H9 (cell line): ENCODE measurements around the gene CPAMD8. TPM values are rescaled to one million over a fixed set of nuclear protein-coding genes. Genes with fewer than 3 reads are reported as not detected.

ENCODE experiments used
- DNase-seq: peaks from one replicate; pipeline ENCODE4 v3.0.0-alpha.2; 2017
- H2AFZ ChIP-seq: one replicate; pipeline ENCODE4 v1.6.1; 2013; ENCODE audit warnings: mild to moderate bottlenecking, low read length, control low read depth, moderate library complexity
- H2AK5ac ChIP-seq: 2 replicates; pipeline ENCODE4 v1.6.1; 2013; ENCODE audit warnings: low read length, control low read depth, mixed read lengths; ENCODE audit not compliant: insufficient read length
- H2BK120ac ChIP-seq: one replicate; pipeline ENCODE4 v1.6.1; 2013; ENCODE audit warnings: low read depth, mild to moderate bottlenecking, low read length, control low read depth, inconsistent platforms; ENCODE audit not compliant: poor library complexity, severe bottlenecking
- H2BK12ac ChIP-seq: 2 replicates; pipeline ENCODE4 v1.6.1; 2013; ENCODE audit warnings: low read length, control low read depth, mixed read lengths, low read depth; ENCODE audit not compliant: insufficient read length
- H2BK15ac ChIP-seq: 2 replicates; pipeline ENCODE4 v1.6.1; 2013; ENCODE audit warnings: low read depth, low read length, control low read depth
- H2BK20ac ChIP-seq: one replicate; pipeline ENCODE4 v1.6.1; 2013; ENCODE audit warnings: low read depth, mild to moderate bottlenecking, low read length, control low read depth, inconsistent platforms; ENCODE audit not compliant: poor library complexity, severe bottlenecking
- H2BK5ac ChIP-seq: 2 replicates; pipeline ENCODE4 v1.6.1; 2013; ENCODE audit warnings: low read length, control low read depth, mixed read lengths; ENCODE audit not compliant: insufficient read length
- H3K14ac ChIP-seq: 2 replicates; pipeline ENCODE4 v1.6.1; 2013; ENCODE audit warnings: low read length, control low read depth; ENCODE audit not compliant: insufficient read depth
- H3K18ac ChIP-seq: 2 replicates; pipeline ENCODE4 v1.6.1; 2013; ENCODE audit warnings: low read depth, mild to moderate bottlenecking, mixed read lengths, low read length, control low read depth; ENCODE audit not compliant: insufficient read length
- H3K23ac ChIP-seq: 2 replicates; pipeline ENCODE4 v1.6.1; 2013; ENCODE audit warnings: low read length, control low read depth, mixed read lengths, low read depth; ENCODE audit not compliant: insufficient read length
- H3K23me2 ChIP-seq: 2 replicates; pipeline ENCODE4 v1.6.1; 2013; ENCODE audit warnings: low read depth, mild to moderate bottlenecking, mixed read lengths, low read length, control low read depth; ENCODE audit not compliant: insufficient read length, poor library complexity, severe bottlenecking
- H3K27ac ChIP-seq: 2 replicates; pipeline ENCODE4 v1.5.1; 2013; ENCODE audit warnings: low read length, control low read depth, mixed read lengths, low read depth; ENCODE audit not compliant: insufficient read length
- H3K27me3 ChIP-seq: 2 replicates; pipeline ENCODE4 v1.6.1; 2013; ENCODE audit warnings: low read length, control low read depth, inconsistent platforms; ENCODE audit not compliant: insufficient read depth
- H3K4ac ChIP-seq: 2 replicates; pipeline ENCODE4 v1.6.1; 2013; ENCODE audit warnings: low read depth, mild to moderate bottlenecking, control low read depth, inconsistent platforms, low read length, moderate library complexity
- H3K4me1 ChIP-seq: 2 replicates; pipeline ENCODE4 v1.6.1; 2013; ENCODE audit warnings: low read length, control low read depth, inconsistent platforms; ENCODE audit not compliant: insufficient read depth
- H3K4me2 ChIP-seq: 2 replicates; pipeline ENCODE4 v1.6.1; 2013; ENCODE audit warnings: low read length, control low read depth, mixed read lengths; ENCODE audit not compliant: insufficient read length, insufficient read depth
- H3K56ac ChIP-seq: 2 replicates; pipeline ENCODE4 v1.6.1; 2013; ENCODE audit warnings: low read depth, mild to moderate bottlenecking, mixed read lengths, low read length, control low read depth; ENCODE audit not compliant: insufficient read length
- H3K79me1 ChIP-seq: 2 replicates; pipeline ENCODE4 v1.6.1; 2013; ENCODE audit warnings: low read depth, mild to moderate bottlenecking, moderate library complexity, low read length, control low read depth, inconsistent platforms; ENCODE audit not compliant: insufficient read depth, poor library complexity, severe bottlenecking
- H3K79me2 ChIP-seq: 2 replicates; pipeline ENCODE4 v1.6.1; 2013; ENCODE audit warnings: low read length, control low read depth, inconsistent platforms; ENCODE audit not compliant: insufficient read depth
- H3K9ac ChIP-seq: 2 replicates; pipeline ENCODE4 v1.6.1; 2013; ENCODE audit warnings: low read length, control low read depth, mixed read lengths; ENCODE audit not compliant: insufficient read length; ENCODE audit errors: extremely low read depth
- H3K9me3 ChIP-seq: one replicate; pipeline ENCODE4 v1.6.1; 2013; ENCODE audit warnings: low read depth, low read length, inconsistent platforms; ENCODE audit not compliant: control insufficient read depth
- H3T11ph ChIP-seq: one replicate; pipeline ENCODE4 v1.6.1; 2013; ENCODE audit warnings: mild to moderate bottlenecking, low read length, control low read depth, inconsistent platforms
- H4K20me1 ChIP-seq: one replicate; pipeline ENCODE4 v1.6.1; 2013; ENCODE audit not compliant: control insufficient read depth, insufficient read length, insufficient read depth
- H4K5ac ChIP-seq: 2 replicates; pipeline ENCODE4 v1.6.1; 2013; ENCODE audit warnings: low read depth, mild to moderate bottlenecking, mixed read lengths, low read length, control low read depth; ENCODE audit not compliant: insufficient read length
- H4K8ac ChIP-seq: replicated peaks from 2 replicates; pipeline ENCODE4 v1.6.1; 2013; ENCODE audit warnings: low read length, control low read depth, mixed read lengths, low read depth; ENCODE audit not compliant: insufficient read length
- H4K91ac ChIP-seq: 2 replicates; pipeline ENCODE4 v1.6.1; 2013; ENCODE audit warnings: low read depth, mild to moderate bottlenecking, moderate library complexity, mixed read lengths, low read length, control low read depth; ENCODE audit not compliant: insufficient read length
- H3K27ac Mint-ChIP-seq, 3 experiments: 2 replicates in 2 of 3; 3 replicates in 1 of 3; pipeline ENCODE4 v1.8.0; 2020 to 2021; ENCODE audit warnings: mixed read lengths in 3 of 3, mild to moderate bottlenecking in 1 of 3, moderate library complexity in 1 of 3
- H3K27me3 Mint-ChIP-seq: 2 replicates; pipeline ENCODE4 v1.8.0; 2021; ENCODE audit warnings: low read depth, mild to moderate bottlenecking, moderate library complexity, mixed read lengths
- H3K36me3 Mint-ChIP-seq, 3 experiments: 2 replicates in 2 of 3; 3 replicates in 1 of 3; pipeline ENCODE4 v1.8.0; 2020 to 2021; ENCODE audit warnings: low read depth in 3 of 3, mixed read lengths in 3 of 3; ENCODE audit not compliant: insufficient read depth in 1 of 3
- H3K4me1 Mint-ChIP-seq, 2 experiments: 2 replicates each; pipeline ENCODE4 v1.8.0; 2020; ENCODE audit warnings: mixed read lengths in 2 of 2
- H3K4me3 Mint-ChIP-seq, 2 experiments: 2 replicates in 1 of 2; 3 replicates in 1 of 2; pipeline ENCODE4 v1.8.0; 2020 to 2021; ENCODE audit warnings: mild to moderate bottlenecking in 2 of 2, mixed read lengths in 2 of 2, moderate library complexity in 1 of 2
- H3K9me3 Mint-ChIP-seq, 2 experiments: 2 replicates in 1 of 2; 3 replicates in 1 of 2; pipeline ENCODE4 v1.8.0; 2020; ENCODE audit warnings: mild to moderate bottlenecking in 2 of 2, mixed read lengths in 2 of 2, moderate library complexity in 1 of 2
- WGBS: extraction: QIAGEN DNeasy Blood & Tissue Kit; methylation state at CpG from one replicate; pipeline ENCODE4 v1.1.7; 2013; ENCODE audit warnings: missing lambda C conversion rate, low lambda C conversion rate, mixed read lengths; ENCODE audit not compliant: insufficient read length; ENCODE audit errors: extremely low coverage; 5-methylcytosine and 5-hydroxymethylcytosine counted together
- total RNA-seq: library from RNA; stranded (reverse); gene quantifications from 2 replicates; pipeline ENCODE4 v1.2.1, GENCODE V29; 2021
- TF ChIP-seq, protein P1 (sequence below): fragments of 200-600 bp; sonication (generic); conservative IDR thresholded peaks from 3 replicates; pipeline ENCODE4 v1.8.0; 2021; ENCODE audit warnings: antibody characterized with exemption, mild to moderate bottlenecking

CPAMD8 gene
- total RNA-seq, 1 experiment from 2014 or later, result 12.0 TPM

DNA sequence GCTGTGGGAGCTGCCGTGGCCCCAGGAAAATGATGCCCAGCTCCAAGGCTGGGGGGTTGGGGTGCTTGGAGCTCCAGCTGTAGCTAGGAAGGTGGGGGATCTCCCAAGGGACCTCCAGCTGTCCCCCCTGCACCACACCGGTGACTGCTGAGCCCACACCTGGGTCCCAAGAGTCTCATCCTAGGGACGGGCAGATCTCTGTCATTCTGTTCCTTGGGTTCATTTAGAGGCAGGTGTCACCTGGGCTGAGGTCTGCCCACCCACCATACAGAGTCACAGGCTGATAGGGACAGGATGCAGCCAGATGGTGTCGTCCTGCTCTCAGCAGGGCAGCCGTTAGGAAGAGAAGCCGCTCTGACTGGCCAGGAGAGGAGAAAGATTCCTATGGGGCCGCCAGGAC, 132.5 kb downstream of the CPAMD8 start:
- Mint-ChIP-seq H3K27ac (no peak overlapping the region), H3K9me3 (no peaks in the 10 kb centered on the region; a peak in 1 of 5 replicates), H3K4me1 (peaks cover 0 to 5% of the 10 kb centered on the region in 2 experiments; a peak in 2 of 4 replicates), H3K4me3 (no peak overlapping the region), H3K27me3 (peaks cover 28% of the 10 kb centered on the region), H3K36me3 (no peaks in the 10 kb centered on the region)
- Histone ChIP-seq H2AFZ (no peak overlapping the region), H2BK12ac (no peak overlapping the region), H4K91ac (no peak overlapping the region), H3K4ac (no peak overlapping the region), H3K18ac (no peak overlapping the region), H3T11ph (no peak overlapping the region), H2BK20ac (no peak overlapping the region), H3K27ac (no peak overlapping the region), H3K9me3 (no peaks in the 10 kb centered on the region), H4K5ac (no peak overlapping the region), H3K4me1 (no peaks in the 10 kb centered on the region), H2BK120ac (no peak overlapping the region), H3K79me2 (no peaks in the 10 kb centered on the region), H4K8ac (no peak overlapping the region), H2AK5ac (no peak overlapping the region), H2BK15ac (no peak overlapping the region), H3K27me3 (peaks cover 4% of the 10 kb centered on the region; the same call in 1 of the 2 replicates), H4K20me1 (no peaks in the 10 kb centered on the region), H3K4me2 (no peak overlapping the region), H3K23me2 (peaks cover 11% of the 10 kb centered on the region), H3K79me1 (no peaks in the 10 kb centered on the region), H2BK5ac (no peak overlapping the region), H3K56ac (no peak overlapping the region), H3K9ac (no peak overlapping the region), H3K23ac (no peak overlapping the region), H3K14ac (no peak overlapping the region; the same call in 1 of the 2 replicates)
- DNase-seq, result no peak
- WGBS, result no CpG with 5 or more reads among the region's 7 CpGs
- TF ChIP-seq, protein P1, sequence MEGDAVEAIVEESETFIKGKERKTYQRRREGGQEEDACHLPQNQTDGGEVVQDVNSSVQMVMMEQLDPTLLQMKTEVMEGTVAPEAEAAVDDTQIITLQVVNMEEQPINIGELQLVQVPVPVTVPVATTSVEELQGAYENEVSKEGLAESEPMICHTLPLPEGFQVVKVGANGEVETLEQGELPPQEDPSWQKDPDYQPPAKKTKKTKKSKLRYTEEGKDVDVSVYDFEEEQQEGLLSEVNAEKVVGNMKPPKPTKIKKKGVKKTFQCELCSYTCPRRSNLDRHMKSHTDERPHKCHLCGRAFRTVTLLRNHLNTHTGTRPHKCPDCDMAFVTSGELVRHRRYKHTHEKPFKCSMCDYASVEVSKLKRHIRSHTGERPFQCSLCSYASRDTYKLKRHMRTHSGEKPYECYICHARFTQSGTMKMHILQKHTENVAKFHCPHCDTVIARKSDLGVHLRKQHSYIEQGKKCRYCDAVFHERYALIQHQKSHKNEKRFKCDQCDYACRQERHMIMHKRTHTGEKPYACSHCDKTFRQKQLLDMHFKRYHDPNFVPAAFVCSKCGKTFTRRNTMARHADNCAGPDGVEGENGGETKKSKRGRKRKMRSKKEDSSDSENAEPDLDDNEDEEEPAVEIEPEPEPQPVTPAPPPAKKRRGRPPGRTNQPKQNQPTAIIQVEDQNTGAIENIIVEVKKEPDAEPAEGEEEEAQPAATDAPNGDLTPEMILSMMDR, result no peak
